Common myeloid progenitor, CD34-positive (primary cell): ENCODE measurements around the gene PRKCB. TPM values are rescaled to one million over a fixed set of nuclear protein-coding genes. Genes with fewer than 3 reads are reported as not detected.

Experiments
- CTCF ChIA-PET: fragments of 350-600 bp; sonication (Branson Sonifier 250); formaldehyde crosslinking; loops from one replicate; lab custom pipeline; 2021; ENCODE audit warnings: antibody characterized with exemption; lab: Charles Lee
- POLR2A ChIA-PET: fragments of 350-600 bp; sonication (Branson Sonifier 250); formaldehyde crosslinking; loops from one replicate; lab custom pipeline; 2021; ENCODE audit warnings: antibody characterized with exemption; lab: Charles Lee
- DNase-seq, 3 donors: peaks; one replicate each; pipeline versions ENCODE4 v3.0.0 to v3.0.0-alpha.2; 2013
- H3K27ac ChIP-seq, 2 experiments: 1 replicate in 1 of 2; 2 replicates in 1 of 2; pipeline ENCODE4 v1.7.0; 2013; ENCODE audit warnings: inconsistent platforms in 2 of 2, low read length in 2 of 2, mild to moderate bottlenecking in 2 of 2, low read depth in 1 of 2, moderate library complexity in 1 of 2; ENCODE audit not compliant: severe bottlenecking in 2 of 2, insufficient read depth in 1 of 2, poor library complexity in 1 of 2
- H3K27me3 ChIP-seq, 5 experiments: replicated peaks in 2 of 5; 1 replicate in 3 of 5; 2 replicates in 2 of 5; pipeline versions ENCODE4 v1.6.1 to v1.7.0; 2013; ENCODE audit warnings: low read length in 4 of 5, mild to moderate bottlenecking in 2 of 5, moderate library complexity in 2 of 5, inconsistent platforms in 1 of 5; ENCODE audit not compliant: insufficient read depth in 5 of 5, control insufficient read depth in 4 of 5
- H3K36me3 ChIP-seq, 4 experiments: 1 replicate in 2 of 4; 2 replicates in 2 of 4; pipeline versions ENCODE4 v1.6.1 to v1.7.0; 2013; ENCODE audit warnings: low read length in 3 of 4, control low read depth in 1 of 4, mild to moderate bottlenecking in 1 of 4; ENCODE audit not compliant: control insufficient read depth in 4 of 4, insufficient read depth in 4 of 4
- H3K4me1 ChIP-seq, 4 experiments: 1 replicate in 3 of 4; 2 replicates in 1 of 4; pipeline versions ENCODE4 v1.6.1 to v1.7.1; 2013; ENCODE audit warnings: low read length in 3 of 4, mild to moderate bottlenecking in 3 of 4, control low read depth in 1 of 4, inconsistent platforms in 1 of 4, moderate library complexity in 1 of 4; ENCODE audit not compliant: control insufficient read depth in 4 of 4, insufficient read depth in 4 of 4; ENCODE audit errors: control extremely low read depth in 1 of 4
- H3K4me3 ChIP-seq, 7 experiments: 1 replicate in 4 of 7; 2 replicates in 3 of 7; pipeline versions ENCODE4 v1.5.1 to v1.7.0; 2013; ENCODE audit warnings: mild to moderate bottlenecking in 7 of 7, low read length in 6 of 7, moderate library complexity in 6 of 7, inconsistent platforms in 2 of 7, low read depth in 2 of 7, control low read depth in 1 of 7; ENCODE audit not compliant: insufficient read depth in 4 of 7, control insufficient read depth in 1 of 7; ENCODE audit errors: extremely low read depth in 1 of 7
- H3K9me3 ChIP-seq, 5 experiments: 1 replicate in 4 of 5; 2 replicates in 1 of 5; pipeline versions ENCODE4 v1.6.1 to v1.7.1; 2013; ENCODE audit warnings: low read length in 4 of 5, mild to moderate bottlenecking in 2 of 5, inconsistent platforms in 1 of 5, low read depth in 1 of 5, moderate library complexity in 1 of 5; ENCODE audit not compliant: control insufficient read depth in 4 of 5, insufficient read depth in 2 of 5; ENCODE audit errors: control extremely low read depth in 1 of 5
- WGBS: methylation state at CpG from one replicate; pipeline ENCODE4 v1.1.5; 2013; ENCODE audit not compliant: insufficient coverage; 5-methylcytosine and 5-hydroxymethylcytosine counted together
- polyA plus RNA-seq: library from polyadenylated mRNA; unstranded; fragments of 120-200 nt; gene quantifications from one replicate; pipeline ENCODE4 v1.2.1, GENCODE V29; 2013

The PRKCB gene
- 54.2 TPM for polyA plus RNA-seq

- ChIA-PET POLR2A (no interaction called here), CTCF (interaction anchor here (0.9 to 1.5 kb wide), 5 partner anchors 29 to 62 kb away, joined by 3 to 7 read pairs (median 3); no protein-coding TSS in a partner anchor)
- Histone ChIP-seq H3K9me3 (peaks cover 0 to 2% (median 0%) of the 10 kb centered on the region in 5 experiments), H3K4me1 (peaks cover 4 to 29% (median 18%) of the 10 kb centered on the region in 4 experiments), H3K27ac (peak within 1 kb of the TSS in 1 of 2 experiments; percentile 40), H3K36me3 (peaks cover 0 to 14% (median 12%) of the 10 kb centered on the region in 4 experiments), H3K4me3 (peak within 1 kb of the TSS; percentile 67 to 93 (median 81)), H3K27me3 (no peaks in the 10 kb centered on the region)
- DNase-seq = peak; percentile 85 to 93 (median 93)
- 0% methylated on average over 18 of the region's 63 CpGs for WGBS
These were observed at the start of gene PRKCB for GRCh38 chr16:23835390-23836077. TSS of gene PRKCB (plus strand) at chr16:23835983.

GRCh38 chr16:23786964-23787561 is 48.7 kb upstream of the PRKCB start:
- 74% methylated on average over 2 of the region's 6 CpGs for WGBS
- Histone ChIP-seq H3K27ac (no peak overlapping the region), H3K36me3 (no peaks in the 10 kb centered on the region), H3K4me3 (no peak overlapping the region), H3K9me3 (no peaks in the 10 kb centered on the region), H3K4me1 (peaks cover 0 to 19% (median 9%) of the 10 kb centered on the region in 4 experiments), H3K27me3 (peaks cover 0 to 4% (median 0%) of the 10 kb centered on the region in 5 experiments)
- ChIA-PET CTCF (interaction anchor here (1.5 kb wide), 1 partner anchor 215 kb away, joined by 3 read pairs; no protein-coding TSS in a partner anchor), POLR2A (no interaction called here)
- DNase-seq = no peak

GRCh38 chr16:23788685-23789084 is 47.1 kb upstream of the PRKCB start:
- POLR2A ChIA-PET = no interaction called here
- H3K4me3 ChIP-seq = no peak overlapping the region
- CTCF ChIA-PET = interaction anchor here (1.0 to 1.5 kb wide), 2 partner anchors 89 to 716 kb away, joined by 3 read pairs; no protein-coding TSS in a partner anchor
- H3K36me3 ChIP-seq = no peaks in the 10 kb centered on the region
- WGBS = 47% methylated on average over 3 of the region's 3 CpGs
- peaks cover 0 to 19% (median 9%) of the 10 kb centered on the region in 4 experiments for H3K4me1 ChIP-seq
- no peaks in the 10 kb centered on the region for H3K27me3 ChIP-seq
- H3K9me3 ChIP-seq = no peaks in the 10 kb centered on the region
- H3K27ac ChIP-seq = no peak overlapping the region
- peak in 1 of 3 donors; percentile 1 for DNase-seq

GRCh38 chr16:23795378-23795777 is 40.4 kb upstream of the PRKCB start:
- Histone ChIP-seq H3K9me3 (no peaks in the 10 kb centered on the region), H3K36me3 (no peaks in the 10 kb centered on the region), H3K4me3 (no peak overlapping the region), H3K4me1 (no peaks in the 10 kb centered on the region), H3K27ac (no peak overlapping the region), H3K27me3 (no peaks in the 10 kb centered on the region)
- ChIA-PET POLR2A (no interaction called here), CTCF (no interaction called here)
- 80% methylated on average over 1 of the region's 6 CpGs for WGBS
- DNase-seq = no peak

- DNase-seq = no peak
- Histone ChIP-seq H3K9me3 (no peaks in the 10 kb centered on the region), H3K4me3 (no peak overlapping the region), H3K27me3 (no peaks in the 10 kb centered on the region), H3K4me1 (no peaks in the 10 kb centered on the region), H3K36me3 (no peaks in the 10 kb centered on the region), H3K27ac (no peak overlapping the region)
- CTCF ChIA-PET = interaction anchor here (1.5 to 1.9 kb wide), 3 partner anchors 240 to 244 kb away, joined by 4 to 7 read pairs (median 5); no protein-coding TSS in a partner anchor
- POLR2A ChIA-PET = interaction anchor here (0.6 kb wide), 1 partner anchor 1064 kb away, joined by 3 read pairs; no protein-coding TSS in a partner anchor
- 100% methylated on average over 2 of the region's 2 CpGs for WGBS
These were observed 38.8 kb upstream of the PRKCB start for GRCh38 chr16:23796941-23797340.

GRCh38 chr16:23801378-23801777 is 34.4 kb upstream of the PRKCB start:
- no peaks in the 10 kb centered on the region for H3K9me3 ChIP-seq
- WGBS = 8% methylated on average over 3 of the region's 5 CpGs
- ChIA-PET CTCF (interaction anchor here (0.6 to 10.8 kb wide), 22 partner anchors 11 to 240 kb away, joined by 3 to 100 read pairs (median 3); no protein-coding TSS in a partner anchor), POLR2A (no interaction called here)
- no peaks in the 10 kb centered on the region for H3K36me3 ChIP-seq
- no peaks in the 10 kb centered on the region for H3K27me3 ChIP-seq
- peak; percentile 76 to 86 (median 79) for DNase-seq
- no peak overlapping the region for H3K4me3 ChIP-seq
- peaks cover 0 to 15% (median 7%) of the 10 kb centered on the region in 4 experiments for H3K4me1 ChIP-seq
- H3K27ac ChIP-seq = no peak overlapping the region
